RWPE1 (cell line): ENCODE data around the gene CCDC90B.

ENCODE experiments used
- CTCF ChIA-PET: fragments of 350-600 bp; sonication (Branson Sonifier 250); formaldehyde crosslinking; extraction: SDS; loops from one replicate; lab custom pipeline; 2021; lab: Yijun Ruan, JAX
- POLR2A ChIA-PET: fragments of 400-600 bp; formaldehyde crosslinking; extraction: SDS; loops from one replicate; lab custom pipeline; 2020; ENCODE audit warnings: antibody characterized with exemption; ENCODE audit not compliant: low non-redundant PET; lab: Yijun Ruan, JAX
- DNase-seq: peaks from one replicate; pipeline ENCODE4 v3.0.0; 2012; ENCODE audit warnings: low spot score
- H3K27ac ChIP-seq: fragments of 450-650 bp; 2 replicates; pipeline ENCODE4 v1.5.1; 2017
- CTCF ChIP-seq: fragments of 450-650 bp; conservative IDR thresholded peaks from 2 replicates; pipeline ENCODE4 v1.5.1; 2017; ENCODE audit warnings: low read depth, mild to moderate bottlenecking

CCDC90B gene

GRCh38 chr11:83292709-83293456 is 6.7 kb upstream of the CCDC90B start:
- POLR2A ChIA-PET, result no interaction called here
- H3K27ac ChIP-seq, result no peak overlapping the region
- peak; percentile 66 for DNase-seq
- CTCF ChIA-PET, result interaction anchor here (0.5 to 2.1 kb wide), 13 partner anchors 10 to 527 kb away, joined by 3 to 13 read pairs (median 3); no protein-coding TSS in a partner anchor
- peak; percentile 73 for TF ChIP-seq CTCF

GRCh38 chr11:83287631-83288030 is 1.5 kb upstream of the CCDC90B start:
- POLR2A ChIA-PET, result interaction anchor here (0.9 kb wide), 1 partner anchor 67 kb away, joined by 15 read pairs; no protein-coding TSS in a partner anchor
- CTCF ChIA-PET, result interaction anchor here (0.5 to 1.4 kb wide), 2 partner anchors 296 to 532 kb away, joined by 3 to 4 read pairs; no protein-coding TSS in a partner anchor
- no peak for DNase-seq
- TF ChIP-seq CTCF, result no peak
- no peak overlapping the region for H3K27ac ChIP-seq

- ChIA-PET POLR2A (interaction anchor here (0.5 to 0.7 kb wide), 2 partner anchors 129 to 387 kb away, joined by 3 to 10 read pairs; no protein-coding TSS in a partner anchor), CTCF (no interaction called here)
- no peak for DNase-seq
- TF ChIP-seq CTCF, result no peak
- H3K27ac ChIP-seq, result peak overlapping the region; percentile 98
These were observed 906 bp downstream of the CCDC90B start for GRCh38 chr11:83285151-83285770.

GRCh38 chr11:83284501-83285150 is 1.5 kb downstream of the CCDC90B start:
- TF ChIP-seq CTCF, result no peak
- peak overlapping the region; percentile 98; the same call in 1 of the 2 replicates for H3K27ac ChIP-seq
- no peak for DNase-seq
- CTCF ChIA-PET, result no interaction called here
- POLR2A ChIA-PET, result no interaction called here

GRCh38 chr11:83282084-83282716 is 4.0 kb downstream of the CCDC90B start:
- no peak for TF ChIP-seq CTCF
- no peak overlapping the region for H3K27ac ChIP-seq
- DNase-seq, result no peak
- CTCF ChIA-PET, result interaction anchor here (0.5 to 0.7 kb wide), 3 partner anchors 32 to 538 kb away, joined by 3 to 4 read pairs (median 3); no protein-coding TSS in a partner anchor
- POLR2A ChIA-PET, result interaction anchor here (0.6 kb wide), 1 partner anchor 15 kb away, joined by 3 read pairs; no protein-coding TSS in a partner anchor
